Tibial nerve (tissue), 3 donors: ENCODE measurements around the gene PRKCE.

Experiments used
- POLR2A ChIP-seq, 2 donors: fragments of 450-650 bp; IDR thresholded peaks; one replicate each; pipeline ENCODE4 v1.6.1; 2017; ENCODE audit warnings: antibody characterized with exemption in 2 of 2, mild to moderate bottlenecking in 2 of 2, moderate library complexity in 2 of 2
- TF ChIP-seq, protein P1 (sequence below), 5 experiments: fragments of 200-600 bp in 3 of 5; fragments of 450-650 bp in 2 of 5; sonication (generic) in 3 of 5; IDR thresholded peaks; one replicate each; pipeline ENCODE4 v1.5.1; 2016 to 2019; ENCODE audit warnings: antibody characterized with exemption in 5 of 5, mild to moderate bottlenecking in 3 of 5, moderate library complexity in 2 of 5

DNA sequence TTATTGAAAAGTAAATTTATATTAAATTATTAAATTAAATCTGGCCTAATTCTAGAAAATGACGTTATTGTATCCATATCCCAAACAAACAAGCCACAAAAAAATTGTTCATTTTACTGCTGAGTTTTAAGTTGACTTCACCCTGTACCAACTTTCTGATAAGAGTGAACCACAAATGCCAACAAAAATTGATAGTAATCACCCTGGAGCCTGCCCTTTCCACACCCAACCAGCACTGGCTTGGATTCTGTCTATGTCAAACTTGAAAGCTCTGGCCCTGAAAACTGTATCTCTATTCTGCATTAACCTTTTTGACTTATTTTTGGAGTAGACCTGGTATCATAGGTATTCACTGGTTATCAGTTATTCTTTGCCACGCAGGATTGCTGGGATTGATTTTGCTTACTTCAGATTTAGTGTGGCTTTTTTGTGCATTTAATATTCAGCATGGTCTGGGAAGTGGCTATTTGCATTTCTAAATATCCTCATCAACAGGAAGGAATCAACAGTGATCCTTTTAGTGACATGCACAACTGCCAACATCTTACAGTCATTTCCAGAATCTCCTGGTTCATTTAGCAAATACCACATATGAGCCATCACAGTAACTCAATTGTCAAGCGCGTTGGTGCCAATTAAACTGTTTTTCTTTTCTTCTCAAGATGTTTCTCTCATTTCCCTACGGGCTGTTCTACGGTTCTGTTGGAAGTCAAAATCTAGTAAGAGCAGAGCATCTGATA lies 29.0 kb upstream of the PRKCE start:
- TF ChIP-seq, protein P1, sequence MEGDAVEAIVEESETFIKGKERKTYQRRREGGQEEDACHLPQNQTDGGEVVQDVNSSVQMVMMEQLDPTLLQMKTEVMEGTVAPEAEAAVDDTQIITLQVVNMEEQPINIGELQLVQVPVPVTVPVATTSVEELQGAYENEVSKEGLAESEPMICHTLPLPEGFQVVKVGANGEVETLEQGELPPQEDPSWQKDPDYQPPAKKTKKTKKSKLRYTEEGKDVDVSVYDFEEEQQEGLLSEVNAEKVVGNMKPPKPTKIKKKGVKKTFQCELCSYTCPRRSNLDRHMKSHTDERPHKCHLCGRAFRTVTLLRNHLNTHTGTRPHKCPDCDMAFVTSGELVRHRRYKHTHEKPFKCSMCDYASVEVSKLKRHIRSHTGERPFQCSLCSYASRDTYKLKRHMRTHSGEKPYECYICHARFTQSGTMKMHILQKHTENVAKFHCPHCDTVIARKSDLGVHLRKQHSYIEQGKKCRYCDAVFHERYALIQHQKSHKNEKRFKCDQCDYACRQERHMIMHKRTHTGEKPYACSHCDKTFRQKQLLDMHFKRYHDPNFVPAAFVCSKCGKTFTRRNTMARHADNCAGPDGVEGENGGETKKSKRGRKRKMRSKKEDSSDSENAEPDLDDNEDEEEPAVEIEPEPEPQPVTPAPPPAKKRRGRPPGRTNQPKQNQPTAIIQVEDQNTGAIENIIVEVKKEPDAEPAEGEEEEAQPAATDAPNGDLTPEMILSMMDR (IDR thresholded peaks at IDR 0.05), result no peak
- no peak for TF ChIP-seq POLR2A (IDR thresholded peaks at IDR 0.05)
